Measurements from ENCODE around the gene FGFR1OP2.

GRCh38 chr12:26997003-26997402 is 58.7 kb downstream of the FGFR1OP2 start:
- TF ChIP-seq CTCF (IDR thresholded peaks at IDR 0.05 in 8 of 11, conservative IDR thresholded peaks at IDR 0.05 in 3 of 11) (no peak), POLR2AphosphoS5 (IDR thresholded peaks at IDR 0.05) (no peak)

Data from spleen (tissue), 7 donors.